Heart right ventricle (tissue), 16 donors: ENCODE measurements around the gene LOXL4. TPM values are rescaled to one million over a fixed set of nuclear protein-coding genes. Genes with fewer than 3 reads are reported as not detected.

Source experiments
- ATAC-seq, 8 donors: fragments of 200-7000 bp; cut with Tn5 transposase; one replicate each; pipeline ENCODE4 v1.9.1; 2020; ENCODE audit warnings: mild to moderate bottlenecking in 8 of 8, moderate library complexity in 8 of 8, moderate number of reproducible peaks in 1 of 8
- DNase-seq, 2 donors: peaks; one replicate each; pipeline ENCODE4 v3.0.0-alpha.2; 2020
- H3K27ac ChIP-seq, 10 donors: fragments of 200-600 bp; sonication (generic) in 2 of 10; one replicate each; pipeline versions ENCODE4 v1.5.0 to v1.8.0; 2020 to 2022; ENCODE audit warnings: mild to moderate bottlenecking in 3 of 10
- H3K27me3 ChIP-seq, 7 donors: fragments of 200-600 bp; one replicate each; pipeline ENCODE4 v1.8.0; 2021 to 2022; ENCODE audit warnings: mild to moderate bottlenecking in 2 of 7
- H3K36me3 ChIP-seq, 9 donors: fragments of 200-600 bp; sonication (generic) in 1 of 9; one replicate each; pipeline versions ENCODE4 v1.5.0 to v1.8.0; 2020 to 2022; ENCODE audit warnings: mild to moderate bottlenecking in 2 of 9
- H3K4me1 ChIP-seq, 9 donors: fragments of 200-600 bp; sonication (generic) in 1 of 9; one replicate each; pipeline versions ENCODE4 v1.5.0 to v1.8.0; 2020 to 2022; ENCODE audit warnings: mild to moderate bottlenecking in 4 of 9
- H3K4me3 ChIP-seq, 10 donors: fragments of 200-600 bp; sonication (generic) in 2 of 10; one replicate each; pipeline versions ENCODE4 v1.5.0 to v1.8.0; 2020 to 2022; ENCODE audit warnings: mild to moderate bottlenecking in 7 of 10, moderate library complexity in 2 of 10
- H3K9me3 ChIP-seq, 11 donors: fragments of 200-600 bp in 10 of 11; sonication (generic) in 2 of 11; one replicate each; pipeline versions ENCODE4 v1.5.0 to v1.8.0; 2013 to 2022; ENCODE audit warnings: mild to moderate bottlenecking in 2 of 11, control low read depth in 1 of 11, moderate library complexity in 1 of 11
- CTCF ChIP-seq, 9 donors: fragments of 200-600 bp; sonication (generic) in 2 of 9; IDR thresholded peaks; one replicate each; pipeline versions ENCODE4 v1.5.0 to v1.8.0; 2021 to 2022; ENCODE audit warnings: antibody characterized with exemption in 9 of 9, mild to moderate bottlenecking in 5 of 9, moderate library complexity in 1 of 9
- WGBS, 2 donors: extraction: QIAGEN DNeasy Blood & Tissue Kit; methylation state at CpG; one replicate each; pipeline ENCODE4 v1.1.7; 2013; ENCODE audit warnings: inconsistent platforms in 1 of 2; 5-methylcytosine and 5-hydroxymethylcytosine counted together
- intact Hi-C, 10 donors: fragments of 100-400 bp; cut with DNase I; formaldehyde crosslinking; loops; one replicate each; pipeline versions ENCODE4 v1.11.1 to v1.14.2; 2022
- polyA plus RNA-seq, 2 donors: library from polyadenylated mRNA; stranded (reverse); fragments of 200-250 nt; gene quantifications; one replicate each; pipeline ENCODE4 v1.2.3, GENCODE V29; 2013
- total RNA-seq, 10 donors: library from RNA; stranded (reverse); fragmentation: NEBNext Ultra II Directional in 3 of 10; extraction: Animal tissue kit (Norgen Biotek cat#: 25700) in 3 of 10; gene quantifications; one replicate each; pipeline versions ENCODE4 v1.2.1 to v1.2.4, GENCODE V29; 2021 to 2023
- donor health status: Arrhythmogenic right ventricular cardiomyopathy.
- donor health status: ischemic (EF 13 %, LVEDD 7.1; RV severe dilation, severe dysfunction).
- donor health status: healthy with polysubstance abuse.
- donor health status: DM: no; HTN: yes; CAD: no.
- donor health status: DM: no; HTN: no; CAD: no.
- donor health status: ischemic (EF 25% LVEDD 6.9; RV normal size, moderate dysfunction).
- donor health status: ischemic (EF 25% LVEDD 5.7; RV mildly dilated, moderate dysfunction).
- donor health status: healthy.
- donor health status: DM: yes; HTN: yes; CAD: no.
- donor health status: Ischemic cardiomyopathy.
- donor health status: ischemic (EF 35%, LVEDD 5.7; RV mildly dilated, moderate dysfunction).
- donor health status: nonischemic (EF 11% LVEDD 7.7; RV severe dilation, severe dysfunction).
- donor health status: DM: yes; HTN: yes; CAD: no.
- donor health status: PGD.
- donor health status: ischemic (EF 29% LVEDD 5.4; RV normal size, mild dysfunction).
- donor health status: nonischemic (EF 23%, LVEDD 6.1; RV moderate dilation, normal function).

Gene LOXL4
- total and polyA plus RNA-seq, 12 donors = 0.72 to 13.5 (median 1.9) TPM

- TF ChIP-seq CTCF (IDR thresholded peaks at IDR 0.05) = no peak
- 92% methylated on average over 8 of the region's 8 CpGs for WGBS, 2 donors
- no peak for DNase-seq
- Histone ChIP-seq H3K27ac (no peak overlapping the region), H3K9me3 (peaks cover 0 to 4% (median 0%) of the 10 kb centered on the region in 11 donors), H3K4me3 (no peak overlapping the region), H3K36me3 (no peaks in the 10 kb centered on the region), H3K27me3 (peaks cover 0 to 23% (median 0%) of the 10 kb centered on the region in 7 donors), H3K4me1 (peaks cover 0 to 29% (median 17%) of the 10 kb centered on the region in 9 donors)
- intact Hi-C loops = loop anchor here in 6 of 10 donors (1.0 to 10.0 kb wide), 6 partner anchors 36 to 396 kb away; no protein-coding TSS in a partner anchor
- no peak for ATAC-seq
These were observed 42.7 kb upstream of the LOXL4 start for GRCh38 chr10:98310701-98311100.

- Histone ChIP-seq H3K4me3 (peak overlapping the region in 3 of 10 donors; percentile 4 to 18 (median 8)), H3K4me1 (peaks cover 0 to 21% (median 16%) of the 10 kb centered on the region in 9 donors), H3K27ac (peak overlapping the region in 2 of 10 donors; percentile 49), H3K9me3 (peaks cover 0 to 4% (median 0%) of the 10 kb centered on the region in 11 donors), H3K36me3 (no peaks in the 10 kb centered on the region), H3K27me3 (peaks cover 0 to 23% (median 0%) of the 10 kb centered on the region in 7 donors)
- TF ChIP-seq CTCF (IDR thresholded peaks at IDR 0.05) = peak; percentile 65 to 93 (median 85)
- ATAC-seq = peak; percentile 93 to 97 (median 95)
- DNase-seq = peak; percentile 70 to 76
- WGBS, 2 donors = 15% methylated on average over 21 of the region's 21 CpGs
- intact Hi-C loops = loop anchor here (1.0 to 10.0 kb wide), 13 partner anchors 42 to 395 kb away; partner anchors contain the start of gene LOXL4 (in 1 of the 10)
These were observed 41.7 kb upstream of the LOXL4 start for GRCh38 chr10:98309366-98310355.

GRCh38 chr10:98308669-98309365 is 40.8 kb upstream of the LOXL4 start:
- DNase-seq (no peak), ATAC-seq (peak in 6 of 8 donors; percentile 10 to 70 (median 28))
- intact Hi-C loops = loop anchor here (1.0 to 10.0 kb wide), 9 partner anchors 42 to 392 kb away; partner anchors contain the start of gene LOXL4 (in 1 of the 10)
- Histone ChIP-seq H3K4me1 (peaks cover 0 to 21% (median 12%) of the 10 kb centered on the region in 9 donors), H3K27ac (peak overlapping the region in 1 of 10 donors; percentile 4), H3K27me3 (peaks cover 0 to 23% (median 0%) of the 10 kb centered on the region in 7 donors), H3K36me3 (no peaks in the 10 kb centered on the region), H3K4me3 (peak overlapping the region in 1 of 10 donors; percentile 8), H3K9me3 (peaks cover 0 to 4% (median 0%) of the 10 kb centered on the region in 11 donors)
- 42% methylated on average over 13 of the region's 13 CpGs for WGBS, 2 donors
- TF ChIP-seq CTCF (IDR thresholded peaks at IDR 0.05) = peak in 1 of 9 donors; percentile 16
